Fibroblast of the conjunctiva (primary cell): ENCODE data around the gene CROT.
"Not testable (repeated sequence)": the region's sequence is repeated elsewhere in the genome, so short reads cannot be mapped to it uniquely, and the experiment has no call there.

Experiments used
- DNase-seq: peaks from one replicate; pipeline ENCODE4 v3.0.0-alpha.2; 2010; ENCODE audit warnings: low read depth

The CROT gene, protein sequence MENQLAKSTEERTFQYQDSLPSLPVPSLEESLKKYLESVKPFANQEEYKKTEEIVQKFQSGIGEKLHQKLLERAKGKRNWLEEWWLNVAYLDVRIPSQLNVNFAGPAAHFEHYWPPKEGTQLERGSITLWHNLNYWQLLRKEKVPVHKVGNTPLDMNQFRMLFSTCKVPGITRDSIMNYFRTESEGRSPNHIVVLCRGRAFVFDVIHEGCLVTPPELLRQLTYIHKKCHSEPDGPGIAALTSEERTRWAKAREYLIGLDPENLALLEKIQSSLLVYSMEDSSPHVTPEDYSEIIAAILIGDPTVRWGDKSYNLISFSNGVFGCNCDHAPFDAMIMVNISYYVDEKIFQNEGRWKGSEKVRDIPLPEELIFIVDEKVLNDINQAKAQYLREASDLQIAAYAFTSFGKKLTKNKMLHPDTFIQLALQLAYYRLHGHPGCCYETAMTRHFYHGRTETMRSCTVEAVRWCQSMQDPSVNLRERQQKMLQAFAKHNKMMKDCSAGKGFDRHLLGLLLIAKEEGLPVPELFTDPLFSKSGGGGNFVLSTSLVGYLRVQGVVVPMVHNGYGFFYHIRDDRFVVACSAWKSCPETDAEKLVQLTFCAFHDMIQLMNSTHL

DNA sequence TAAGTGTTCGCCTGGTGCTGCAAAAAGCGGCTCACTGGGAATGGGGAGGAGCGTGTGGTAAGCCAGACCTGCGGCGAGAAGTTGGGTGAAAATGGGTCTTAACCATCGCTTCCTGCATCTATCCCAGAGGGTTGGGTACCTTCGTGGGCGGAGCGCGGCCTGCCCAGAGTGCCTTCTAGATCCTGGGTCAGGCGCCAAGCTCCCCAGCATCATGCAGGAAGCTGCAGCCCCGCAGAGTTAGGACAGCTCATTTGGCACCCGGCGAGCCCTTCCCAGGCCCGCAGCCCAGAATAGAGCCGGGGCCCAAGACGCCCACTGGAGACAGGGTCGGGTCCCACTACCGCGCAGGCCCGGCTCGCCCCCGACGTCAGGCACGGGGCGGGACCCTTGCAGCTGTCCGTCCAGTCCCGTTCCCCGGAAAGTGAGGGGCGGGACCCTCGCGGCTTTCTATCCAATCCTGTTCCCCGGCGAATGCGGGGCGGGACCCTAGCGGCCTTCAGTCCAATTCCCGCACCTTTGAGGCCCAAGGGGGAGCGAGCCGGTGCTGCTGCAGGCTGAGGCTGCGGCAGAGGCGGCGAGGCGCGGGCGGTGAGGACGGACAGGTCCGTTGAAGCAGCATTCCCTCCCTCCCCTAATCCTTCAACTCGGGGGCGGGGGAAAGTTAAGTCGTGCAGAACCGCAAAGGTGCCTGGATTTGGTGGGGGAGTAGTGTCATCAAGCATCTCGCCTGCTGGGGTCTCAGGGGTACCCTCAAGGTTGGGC is at the start of gene CROT:
TSS of gene CROT (plus strand) at position 499 of the 762 bp plus-strand sequence. CDS start 3,405 bp downstream, outside the sequence.
- DNase-seq, result peak; percentile 86

DNA sequence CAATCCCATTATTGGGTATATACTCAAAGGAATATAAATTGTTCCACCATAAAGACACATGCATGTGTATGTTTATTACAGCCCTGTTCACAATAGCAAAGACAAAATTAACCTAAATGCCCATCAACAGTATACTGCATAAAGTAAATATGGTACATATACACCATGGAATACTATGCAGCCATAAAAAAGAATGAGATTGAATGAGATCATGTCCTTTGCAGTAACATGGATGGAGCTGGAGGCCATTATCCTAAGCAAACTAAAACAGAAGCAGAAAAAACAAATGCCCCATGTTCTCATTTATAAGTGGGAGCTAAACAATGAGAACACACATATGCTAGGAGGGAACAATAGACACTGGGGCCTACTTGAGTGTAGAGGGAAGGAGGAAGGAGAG is 44.7 kb upstream of the CROT start:
- no peak for DNase-seq

DNA sequence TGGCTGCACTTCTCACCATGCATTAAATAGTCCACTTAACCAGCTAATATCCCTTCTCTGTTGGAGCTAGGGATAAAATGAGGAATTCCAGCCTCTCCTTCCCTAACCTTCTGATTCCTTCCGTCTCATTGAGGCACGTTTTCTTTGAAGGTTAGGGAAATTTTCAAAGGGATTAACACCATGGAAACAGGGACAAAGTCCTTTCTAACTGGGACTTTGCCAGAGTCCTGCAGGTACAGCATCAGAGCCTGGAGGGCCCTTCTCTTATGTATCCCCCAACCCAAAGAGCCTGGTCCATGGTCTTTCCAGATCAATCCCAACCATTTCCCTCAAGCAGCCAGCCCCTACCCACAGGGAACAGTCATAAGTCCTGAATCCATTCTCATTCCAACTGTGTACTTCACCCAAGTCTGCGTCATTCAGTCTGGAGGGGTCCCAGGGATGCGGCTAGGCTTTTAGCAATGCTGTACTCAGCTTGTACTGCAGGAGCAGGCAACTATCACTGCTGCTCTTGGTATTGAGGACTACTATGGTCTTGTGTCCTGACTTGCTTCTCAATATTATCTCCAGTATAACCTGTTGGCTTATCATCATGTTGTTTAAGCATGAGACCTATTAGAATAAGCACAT is 34.6 kb upstream of the CROT start:
- no peak for DNase-seq

DNA sequence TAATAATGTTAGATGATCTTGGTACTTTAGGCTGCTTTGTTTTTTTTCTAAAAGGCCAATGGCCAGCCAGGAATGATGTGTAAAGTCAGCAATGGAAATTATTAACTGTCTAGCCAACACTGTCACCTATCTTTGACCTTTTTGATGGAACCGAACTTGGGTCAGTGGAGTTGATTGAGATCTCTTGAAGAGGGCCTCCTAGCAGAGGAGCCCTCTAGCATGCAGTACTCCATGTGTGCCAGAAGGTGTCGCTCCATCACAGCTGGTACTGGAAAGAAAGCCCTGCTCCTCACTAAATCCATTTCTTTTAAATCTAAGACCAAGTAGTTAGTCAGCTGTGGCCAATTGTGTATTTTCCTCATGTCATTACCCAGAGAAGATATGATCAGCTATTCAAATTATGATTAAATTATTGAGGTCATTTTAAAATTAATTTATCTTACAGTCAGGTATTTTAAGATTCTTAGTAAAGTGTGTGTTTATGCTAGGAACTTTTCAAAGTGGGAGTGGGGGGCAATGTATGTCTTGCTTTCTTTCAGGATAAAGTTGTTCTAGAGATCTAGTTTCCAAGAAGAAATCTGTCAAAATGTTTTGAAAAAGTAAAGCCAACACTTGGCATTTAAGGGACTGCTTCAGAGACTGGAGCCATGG is 33.1 kb upstream of the CROT start:
- DNase-seq, result peak; percentile 63

DNA sequence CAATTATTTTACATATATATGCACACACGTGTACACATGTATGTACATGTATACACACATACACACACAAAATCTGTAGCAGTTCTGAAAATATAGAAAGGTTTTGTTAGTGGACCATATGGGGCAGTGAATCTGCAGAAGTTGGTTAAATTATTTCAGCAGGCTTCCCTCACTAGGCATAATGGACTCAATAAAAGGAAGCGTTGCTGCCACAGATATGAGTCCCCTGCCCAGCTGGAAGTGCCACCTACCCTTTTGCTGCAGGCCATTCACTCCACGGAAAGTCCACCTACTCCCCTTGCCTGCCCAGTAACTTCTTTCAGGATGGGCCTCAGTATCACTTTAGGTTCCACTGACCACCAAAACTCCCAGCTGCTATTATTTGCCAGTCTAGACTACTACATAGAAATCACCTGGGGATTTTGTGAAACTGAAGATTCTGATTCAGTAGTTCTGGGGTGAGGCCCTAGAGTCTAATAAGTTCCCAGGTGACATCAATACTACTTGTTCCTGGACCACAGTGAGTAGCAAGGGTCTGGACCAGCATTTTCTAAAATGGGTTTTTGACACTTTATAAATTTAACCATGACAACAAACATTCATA is 29.3 kb upstream of the CROT start:
- no peak for DNase-seq

DNA sequence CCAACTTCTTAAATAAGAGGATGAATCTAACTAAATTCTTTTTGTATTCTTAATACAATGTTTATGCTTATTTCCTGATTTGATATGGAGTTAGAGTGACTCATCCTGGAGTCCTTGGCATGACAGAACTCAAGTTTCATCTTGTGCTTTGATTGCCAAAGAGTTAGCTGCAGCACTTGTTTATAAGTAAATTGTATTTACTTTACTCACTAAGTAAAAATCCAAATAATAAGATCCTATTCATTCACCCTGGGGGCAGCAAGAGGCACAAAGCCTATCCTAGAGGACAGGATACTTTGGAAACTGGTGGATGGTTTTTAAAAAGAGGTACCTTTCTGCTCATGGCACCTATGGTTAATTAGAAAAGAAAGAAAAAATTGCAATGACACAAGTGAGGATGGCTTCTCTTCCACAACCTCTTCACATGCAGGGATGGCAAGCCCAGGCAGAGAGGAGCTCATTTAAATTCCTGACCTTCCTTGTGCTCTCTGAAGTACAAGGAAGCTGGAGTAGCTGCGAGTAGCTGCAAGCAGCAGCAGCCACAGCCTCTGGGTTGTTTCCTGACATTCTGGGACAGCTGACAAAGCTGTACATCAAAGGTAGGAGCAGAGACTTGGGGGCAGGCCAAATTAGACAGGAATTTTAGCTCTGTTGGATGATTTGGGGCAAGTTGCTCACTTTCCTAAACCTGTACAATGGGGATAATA is 28.5 kb upstream of the CROT start:
- DNase-seq, result peak; percentile 81

DNA sequence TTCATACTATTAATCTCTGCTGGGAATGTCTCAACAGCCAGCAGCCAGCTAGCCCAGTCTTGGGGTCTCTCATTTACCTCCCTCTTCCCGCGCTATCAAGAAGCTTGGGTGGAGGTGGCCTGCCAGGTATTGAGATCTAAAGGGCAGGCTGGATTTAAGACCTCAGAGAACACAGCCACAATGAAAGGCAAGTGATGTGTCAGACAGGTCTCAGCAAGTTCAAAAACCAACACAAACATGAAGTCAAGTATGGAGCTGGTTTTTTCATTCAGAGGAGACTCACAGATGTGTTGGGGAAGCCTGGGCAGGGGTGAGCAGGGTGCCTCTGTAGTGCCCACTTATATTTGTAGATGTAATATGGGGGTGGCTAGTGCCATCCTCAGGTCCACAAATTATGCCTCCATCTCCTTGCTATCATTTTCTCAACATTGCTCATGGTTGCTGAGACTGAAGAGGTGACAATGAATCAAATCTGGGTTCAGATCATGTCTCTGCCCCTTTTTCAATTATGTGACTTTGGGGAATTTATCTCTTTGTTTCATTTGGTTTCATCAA is 27.7 kb upstream of the CROT start:
- no peak for DNase-seq

DNA sequence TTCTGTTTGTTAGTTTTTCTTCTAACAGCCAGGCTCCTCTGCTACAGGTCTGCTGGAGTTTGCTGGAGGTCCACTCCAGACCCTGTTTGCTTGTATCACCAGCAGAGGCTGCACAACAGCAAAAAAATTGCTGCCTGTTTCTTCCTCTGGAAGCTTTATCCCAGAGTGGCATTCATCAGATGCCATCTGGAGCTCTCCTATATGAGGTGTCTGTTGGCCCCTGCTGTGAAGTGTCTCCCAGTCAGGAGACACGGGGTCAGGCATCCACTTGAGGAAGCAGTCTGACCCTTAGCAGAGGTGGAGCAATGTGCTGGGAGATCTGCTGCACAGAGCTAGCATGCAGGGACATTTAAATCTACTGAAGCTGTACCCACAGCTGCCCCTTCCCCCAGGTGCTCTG is 26.7 kb upstream of the CROT start:
- DNase-seq, result no peak

DNA sequence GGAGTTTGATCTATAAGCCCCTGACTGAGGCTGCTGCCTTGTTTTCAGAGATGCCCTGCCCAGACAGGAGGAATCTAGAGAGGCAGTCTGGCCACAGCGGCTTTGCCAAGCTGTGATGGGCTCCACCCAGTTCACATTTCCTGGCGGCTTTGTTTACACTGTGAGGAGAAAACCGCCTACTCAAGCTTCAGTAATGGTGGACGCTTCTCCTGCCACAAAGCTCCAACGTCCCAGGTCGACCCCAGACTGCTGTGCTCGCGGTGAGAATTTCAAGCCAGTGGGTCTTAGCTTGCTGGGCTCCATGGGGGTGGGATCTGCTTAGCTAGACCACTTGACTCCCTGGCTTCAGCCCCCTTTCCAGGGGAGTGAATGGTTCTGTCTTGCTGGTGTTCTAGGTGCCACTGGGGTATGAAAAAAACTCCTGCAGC is 26.3 kb upstream of the CROT start:
- DNase-seq, result not testable (repeated sequence)

DNA sequence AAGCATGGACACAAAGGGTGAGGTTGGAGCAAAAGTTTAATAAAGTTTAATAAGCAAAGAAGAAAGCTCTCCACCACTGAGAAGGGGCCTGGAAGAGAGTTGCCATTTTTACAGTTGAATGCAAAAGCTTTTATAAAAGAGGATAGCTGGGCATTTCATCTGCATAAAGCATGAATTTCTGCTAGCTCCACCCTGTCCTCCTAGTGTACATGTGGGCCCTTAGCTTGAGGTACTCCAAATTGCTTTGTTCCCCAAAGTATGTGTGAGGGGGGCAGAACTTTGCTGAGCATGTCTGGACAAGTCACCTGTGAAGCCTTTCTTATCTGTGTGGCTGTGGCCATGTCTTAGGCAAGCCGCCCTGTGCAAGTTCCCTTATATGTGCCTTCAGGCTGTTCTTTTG is 22.6 kb upstream of the CROT start:
- no peak for DNase-seq

DNA sequence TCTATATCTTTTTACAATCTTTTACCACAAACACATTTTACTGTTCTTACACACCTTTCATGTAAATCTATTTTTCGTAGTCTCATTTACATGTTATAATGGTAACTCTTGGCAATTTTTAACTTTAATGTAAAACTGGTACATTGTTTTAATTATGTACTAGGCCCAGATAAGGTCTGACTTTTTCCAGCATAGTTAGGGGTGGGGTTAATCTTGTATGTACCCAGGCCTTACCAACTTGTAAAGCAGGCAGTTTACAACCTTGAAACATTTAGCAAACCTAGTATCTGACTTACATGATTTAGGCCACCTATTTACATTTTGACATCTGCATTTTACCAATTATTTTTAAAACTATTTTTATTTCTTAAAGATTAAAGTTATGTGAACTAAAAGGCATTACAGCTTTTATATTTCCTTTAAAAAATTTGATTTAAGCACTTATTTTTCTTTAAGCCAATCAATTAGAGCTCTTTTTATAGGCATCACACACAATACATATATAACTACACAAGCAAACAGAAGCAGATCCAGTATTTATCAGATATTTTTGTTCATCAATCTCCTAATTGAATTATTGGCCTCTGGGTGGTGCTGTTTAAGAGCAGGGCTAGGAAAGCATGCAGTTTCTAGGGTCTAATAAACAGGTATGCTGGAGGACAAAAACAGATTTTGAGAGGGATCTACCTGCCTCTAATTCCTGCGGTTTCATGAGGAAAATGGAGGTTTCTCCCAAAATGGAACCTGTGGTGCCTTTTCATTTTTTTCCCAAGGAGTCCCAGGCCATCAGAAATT is 19.7 kb upstream of the CROT start:
- DNase-seq, result no peak

DNA sequence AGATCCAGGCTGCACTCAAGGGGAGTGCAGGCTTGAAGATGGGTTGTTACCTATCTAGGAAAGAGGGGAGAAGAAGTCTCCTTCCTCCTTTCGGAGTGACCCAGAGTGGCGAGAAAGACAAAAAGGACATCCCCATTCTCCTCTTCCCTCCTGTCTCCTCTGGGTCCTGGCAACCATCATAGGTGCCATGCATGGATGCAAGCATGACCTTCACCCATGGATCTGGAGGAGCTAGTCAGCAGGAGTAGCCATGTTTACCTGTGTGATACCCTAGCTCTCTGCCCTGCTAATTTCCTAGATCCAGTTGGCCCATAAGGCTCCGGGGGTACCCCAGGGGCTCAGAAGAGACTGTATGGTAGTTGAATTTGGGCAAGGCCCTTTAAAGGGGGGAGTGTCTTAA is 17.2 kb upstream of the CROT start:
- no peak for DNase-seq

DNA sequence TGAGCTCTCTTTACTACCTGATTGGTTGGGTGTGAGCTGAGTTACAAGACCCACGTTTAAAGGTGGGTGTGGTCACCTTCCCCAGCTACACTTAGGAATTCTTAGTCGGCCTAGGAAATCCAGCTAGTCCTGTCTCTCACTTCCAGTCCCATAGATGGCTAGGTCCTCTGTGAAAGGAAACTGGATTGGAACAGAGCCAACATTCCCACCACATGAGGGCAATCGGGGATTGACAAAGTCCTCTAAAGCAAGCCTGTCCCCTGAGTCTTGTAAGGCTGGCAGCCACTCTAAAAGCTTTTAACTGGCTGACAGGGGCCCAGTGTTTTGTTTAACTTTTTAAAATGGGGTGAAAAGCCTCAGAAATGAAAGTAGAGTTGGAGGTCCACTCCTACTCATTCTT is 15.1 kb upstream of the CROT start:
- DNase-seq, result no peak

DNA sequence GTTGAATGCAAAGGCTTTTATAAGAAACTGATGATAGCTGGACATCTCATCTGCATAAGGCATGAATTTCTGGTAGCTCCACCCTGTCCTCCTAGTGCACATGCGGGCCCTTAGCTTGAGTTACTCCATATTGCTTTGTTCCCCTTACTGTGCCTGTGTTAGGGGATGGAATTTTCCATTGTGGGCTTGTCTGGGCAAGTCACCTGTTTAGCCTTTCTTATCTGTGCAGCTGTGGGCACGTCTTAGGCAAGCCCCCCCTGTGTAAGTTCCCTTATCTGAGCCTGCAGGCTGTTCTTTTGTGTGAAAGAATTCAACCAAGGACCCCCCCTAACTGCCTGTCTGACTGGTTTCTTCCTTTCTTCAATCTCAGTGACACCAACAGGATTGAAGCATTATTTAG is 14.5 kb upstream of the CROT start:
- no peak for DNase-seq

DNA sequence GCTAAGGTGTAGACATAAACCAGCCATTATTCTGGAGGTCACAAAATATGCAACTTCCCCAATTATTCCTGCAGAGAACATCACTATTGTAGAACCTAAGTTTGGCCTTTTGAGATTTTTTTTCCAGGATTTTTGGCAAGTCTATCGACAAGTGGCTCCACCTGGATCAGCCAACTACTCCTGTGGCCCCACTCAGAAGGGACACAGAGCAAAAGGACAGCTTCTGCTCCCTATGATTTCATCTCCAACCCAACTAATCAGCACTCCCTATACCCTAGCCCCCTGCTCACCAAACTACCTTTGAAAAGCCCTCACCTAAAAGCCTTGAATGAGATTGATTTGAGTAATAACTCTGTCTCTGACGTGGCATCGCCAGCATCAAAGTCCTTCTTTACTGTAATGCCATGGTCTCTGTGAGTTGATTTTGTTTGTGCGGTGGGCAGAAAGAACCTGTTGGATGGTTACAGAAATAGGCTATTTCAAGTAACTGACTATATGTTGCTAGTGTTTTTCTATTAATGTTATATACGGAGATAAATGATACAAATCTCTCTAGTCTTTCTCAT is 13.7 kb upstream of the CROT start:
- DNase-seq, result no peak

DNA sequence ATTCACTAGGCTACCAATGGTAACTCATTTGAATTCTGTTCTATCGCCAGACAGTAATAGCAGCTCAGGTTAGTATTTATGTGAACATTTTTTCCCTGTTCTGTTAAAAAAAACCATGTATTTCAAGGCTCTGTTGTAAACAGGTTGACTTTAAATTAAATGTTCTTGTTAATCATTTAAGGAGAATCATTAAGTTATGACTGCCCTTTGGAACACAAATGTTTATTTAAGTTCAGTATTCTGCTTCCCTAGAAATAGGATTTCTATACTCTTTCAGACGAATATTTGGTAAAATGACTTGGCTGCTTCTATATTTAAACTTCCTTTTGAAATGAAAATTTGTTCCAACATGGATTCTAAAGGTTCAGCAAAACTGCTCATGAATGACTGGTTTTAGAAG is 13.1 kb upstream of the CROT start:
- DNase-seq, result no peak

DNA sequence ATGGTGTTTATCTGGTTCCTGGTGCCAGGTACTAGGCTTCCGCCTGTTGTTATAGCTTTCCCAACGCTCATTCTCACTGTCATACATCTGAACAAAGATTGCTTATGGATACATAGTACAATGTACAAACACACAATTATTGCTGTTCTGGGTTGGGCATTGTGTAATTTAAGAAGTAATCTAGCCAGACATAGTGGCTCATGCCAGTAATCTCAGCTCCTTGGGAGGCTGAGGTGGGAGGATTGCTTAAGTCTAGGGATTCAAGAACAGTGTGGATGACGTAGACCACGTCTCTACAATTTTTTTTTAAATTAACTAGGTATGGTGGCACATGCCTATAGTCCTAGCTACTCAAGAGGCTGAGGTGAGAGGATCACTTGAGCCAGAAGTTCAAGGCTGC is 9.3 kb upstream of the CROT start:
- DNase-seq, result no peak

DNA sequence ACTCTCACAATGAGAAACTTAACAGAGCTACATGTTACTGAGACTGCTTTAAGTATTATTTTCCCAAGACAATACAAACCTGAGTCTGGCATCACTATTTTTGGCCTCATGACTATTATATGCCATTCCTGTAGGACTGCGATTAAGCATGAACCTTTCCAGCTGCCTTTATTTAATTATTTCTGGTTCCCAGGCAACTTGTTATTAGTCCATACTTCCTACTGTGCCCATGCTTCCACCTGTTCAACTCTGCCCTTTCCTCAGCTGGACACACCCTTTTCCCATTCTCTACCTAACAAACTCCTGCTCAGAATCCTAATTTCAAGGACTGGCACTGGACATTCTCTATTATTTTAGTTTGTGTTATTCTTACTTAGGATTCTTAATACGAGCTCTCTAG is 8.1 kb upstream of the CROT start:
- DNase-seq, result no peak

DNA sequence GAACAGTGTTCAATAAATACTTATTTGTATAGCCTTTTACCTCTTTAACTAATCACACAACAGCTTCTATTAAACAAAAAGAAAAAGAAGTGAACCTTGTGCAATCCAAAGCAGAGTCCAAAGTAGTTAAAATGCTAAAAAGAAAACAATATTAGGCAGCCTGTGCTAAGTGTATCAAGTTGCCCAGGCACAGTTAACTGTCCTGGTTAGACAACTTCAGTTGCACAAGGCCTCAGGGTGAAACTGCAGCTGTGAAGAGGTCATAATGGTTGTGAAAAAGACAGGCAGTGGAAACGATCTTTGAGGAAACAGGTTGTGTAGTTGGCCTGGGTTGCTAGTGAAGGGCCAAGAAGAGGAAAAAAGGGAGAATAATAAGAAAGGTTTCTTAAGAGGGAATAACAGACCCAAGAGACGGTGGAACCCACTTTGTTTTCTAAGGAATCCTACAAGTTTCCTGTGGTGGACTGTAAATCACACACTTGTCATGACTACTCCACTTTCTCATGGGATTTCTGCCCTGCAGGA is 6.0 kb upstream of the CROT start:
- peak; percentile 31 for DNase-seq
